Muscle of leg (tissue), 11 donors: Measurements from ENCODE around the gene PTGDS. TPM values are rescaled to one million over a fixed set of nuclear protein-coding genes. Genes with fewer than 3 reads are reported as not detected.

ENCODE experiments used
- DNase-seq: peaks from one replicate; pipeline ENCODE4 v3.0.0; 2013
- H3K27ac ChIP-seq: one replicate; pipeline ENCODE4 v1.5.1; 2013; ENCODE audit warnings: mild to moderate bottlenecking, low read length, control low read depth
- H3K27me3 ChIP-seq: one replicate; pipeline ENCODE4 v1.6.1; 2013; ENCODE audit warnings: low read length; ENCODE audit not compliant: control insufficient read depth, insufficient read depth
- H3K36me3 ChIP-seq: one replicate; pipeline ENCODE4 v1.6.1; 2013; ENCODE audit warnings: low read length; ENCODE audit not compliant: control insufficient read depth, insufficient read depth
- H3K4me1 ChIP-seq: one replicate; pipeline ENCODE4 v1.6.1; 2013; ENCODE audit warnings: low read length; ENCODE audit not compliant: control insufficient read depth, insufficient read depth
- H3K4me3 ChIP-seq: one replicate; pipeline ENCODE4 v1.5.1; 2013; ENCODE audit warnings: low read length, control low read depth
- H3K9me3 ChIP-seq: replicated peaks from 2 replicates; pipeline ENCODE4 v1.6.1; 2013; ENCODE audit warnings: low read depth, low read length; ENCODE audit not compliant: control insufficient read depth
- WGBS: methylation state at CpG from one replicate; pipeline ENCODE4 v1.1.5; 2013; ENCODE audit warnings: missing lambda C conversion rate; ENCODE audit not compliant: insufficient coverage; 5-methylcytosine and 5-hydroxymethylcytosine counted together
- polyA plus RNA-seq, 8 donors: library from polyadenylated mRNA; unstranded; fragments of 120-200 nt; gene quantifications; one replicate each; pipeline versions ENCODE4 v1.2.1 to v1.2.3, GENCODE V29; 2013; ENCODE audit warnings: inconsistent platforms in 1 of 8, low replicate concordance in 1 of 8; ENCODE audit not compliant: insufficient read length in 8 of 8, insufficient read depth in 1 of 8
- total RNA-seq: library from RNA; stranded (reverse); fragments of 120-200 nt; gene quantifications from one replicate; pipeline ENCODE4 v1.2.4, GENCODE V29; 2013

Gene PTGDS
- total and polyA plus RNA-seq, 9 donors, result 2.8 to 15.9 (median 7.2) TPM

DNA sequence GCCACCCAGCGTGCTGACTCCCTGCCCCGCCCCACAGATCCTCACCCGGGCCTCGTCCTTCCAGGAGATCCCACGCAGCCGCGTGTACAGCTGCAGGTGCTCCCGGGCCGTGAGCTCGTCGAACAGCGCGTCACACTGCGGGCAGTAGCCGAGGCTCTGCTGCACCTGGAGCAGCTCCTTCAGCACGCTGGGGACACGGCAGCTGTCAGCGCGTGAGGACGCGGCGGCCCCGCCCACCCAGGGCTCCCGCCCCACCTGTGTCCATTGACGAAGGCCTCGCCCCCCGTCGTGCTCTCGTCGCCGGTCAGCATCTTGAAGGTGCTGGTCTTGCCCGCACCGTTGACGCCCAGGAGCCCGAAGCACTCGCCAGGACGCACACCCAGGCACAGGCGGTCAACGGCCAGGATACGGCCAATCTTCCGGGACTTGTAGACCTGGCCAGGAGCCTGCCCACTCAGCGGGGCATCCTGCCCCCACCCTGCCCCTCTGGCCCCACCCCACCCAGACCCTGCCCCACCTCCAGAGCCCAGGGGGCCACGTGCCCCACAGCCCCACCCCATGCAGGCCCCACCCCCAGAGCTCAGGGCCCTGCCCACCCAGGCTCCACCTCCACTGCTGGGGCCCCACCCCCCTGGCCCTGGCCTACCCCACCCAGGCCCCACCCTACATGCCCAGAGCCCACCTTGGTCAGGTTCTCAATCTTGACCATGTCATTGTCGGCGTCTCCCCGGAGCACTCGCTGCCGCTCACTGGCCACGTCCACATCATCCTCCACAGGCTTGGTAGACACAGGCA is 32.8 kb downstream of the PTGDS start:
- peaks cover 22% of the 10 kb centered on the region for H3K4me1 ChIP-seq
- H3K36me3 ChIP-seq, result peaks cover 30% of the 10 kb centered on the region
- H3K27ac ChIP-seq, result no peak overlapping the region
- no peak for DNase-seq
- H3K4me3 ChIP-seq, result no peak overlapping the region
- no peaks in the 10 kb centered on the region for H3K9me3 ChIP-seq
- no peaks in the 10 kb centered on the region for H3K27me3 ChIP-seq
- 92% methylated on average over 47 of the region's 49 CpGs for WGBS

DNA sequence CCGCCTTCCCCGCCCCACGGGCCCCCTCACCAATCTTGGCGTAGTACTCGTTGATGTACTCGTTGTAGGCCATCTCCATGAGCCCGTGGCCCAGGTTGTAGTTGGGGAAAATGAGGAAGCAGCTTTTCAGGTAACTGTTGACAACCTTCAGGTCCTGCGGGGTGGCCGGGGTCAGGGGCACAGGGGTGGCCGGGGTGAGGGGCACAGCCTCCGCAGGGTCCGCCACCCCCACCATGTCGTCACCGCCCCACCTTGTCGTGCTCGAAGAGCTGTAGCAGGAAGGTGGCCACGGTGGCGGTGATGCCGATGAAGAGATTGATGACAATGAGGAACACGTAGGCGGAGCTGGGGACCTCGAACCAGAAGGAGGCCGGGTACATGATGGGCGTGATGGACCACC is 33.9 kb downstream of the PTGDS start:
- Histone ChIP-seq H3K27ac (no peak overlapping the region), H3K4me3 (no peak overlapping the region), H3K9me3 (no peaks in the 10 kb centered on the region), H3K4me1 (peaks cover 21% of the 10 kb centered on the region), H3K36me3 (peaks cover 36% of the 10 kb centered on the region), H3K27me3 (no peaks in the 10 kb centered on the region)
- 93% methylated on average over 24 of the region's 24 CpGs for WGBS
- no peak for DNase-seq

DNA sequence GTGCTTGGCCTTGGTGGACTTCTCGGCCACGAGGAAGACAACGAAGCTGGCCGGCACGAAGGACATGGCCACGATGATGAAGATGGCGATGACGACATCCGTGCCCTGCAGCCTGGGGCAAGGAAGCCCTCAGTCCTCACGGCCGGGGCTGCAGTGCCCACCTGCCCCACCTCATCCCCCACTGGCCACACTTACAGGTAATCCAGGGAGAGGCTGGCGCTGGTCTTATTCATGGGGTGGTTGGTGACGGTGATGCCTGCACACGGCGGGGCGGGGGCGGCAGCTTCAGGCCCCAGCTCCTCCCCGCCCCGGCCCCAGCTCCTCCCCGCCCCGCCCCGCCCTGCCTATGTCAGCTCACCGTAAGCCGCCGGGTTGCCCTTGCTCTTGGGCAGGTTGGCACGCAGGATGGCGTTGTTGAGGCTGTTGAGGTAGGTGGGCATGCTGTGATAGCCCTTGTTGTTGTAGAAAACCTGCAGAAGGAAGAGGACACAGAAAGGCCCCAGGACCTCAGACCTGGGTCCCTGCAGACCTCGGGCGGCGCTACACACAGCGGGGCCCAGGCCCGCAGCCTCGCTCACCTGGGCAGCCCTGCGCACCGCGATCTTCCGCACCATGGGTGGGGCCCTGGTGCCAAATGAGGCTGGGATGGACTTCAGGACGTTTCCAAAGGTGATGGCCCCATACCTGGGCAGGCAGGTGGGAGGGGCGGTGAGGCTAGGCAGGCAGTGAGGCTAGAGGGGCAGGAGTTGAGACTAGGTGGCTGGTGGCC is 34.8 kb downstream of the PTGDS start:
- Histone ChIP-seq H3K9me3 (no peaks in the 10 kb centered on the region), H3K4me1 (peaks cover 13% of the 10 kb centered on the region), H3K36me3 (peaks cover 45% of the 10 kb centered on the region), H3K4me3 (no peak overlapping the region), H3K27ac (no peak overlapping the region), H3K27me3 (no peaks in the 10 kb centered on the region)
- no peak for DNase-seq
- 90% methylated on average over 29 of the region's 39 CpGs for WGBS

GRCh38 chr9:137012694-137013570 is 35.6 kb downstream of the PTGDS start:
- Histone ChIP-seq H3K36me3 (peaks cover 50% of the 10 kb centered on the region), H3K27me3 (no peaks in the 10 kb centered on the region), H3K27ac (no peak overlapping the region), H3K9me3 (no peaks in the 10 kb centered on the region), H3K4me1 (peaks cover 5% of the 10 kb centered on the region), H3K4me3 (no peak overlapping the region)
- 81% methylated on average over 52 of the region's 67 CpGs for WGBS
- no peak for DNase-seq

DNA sequence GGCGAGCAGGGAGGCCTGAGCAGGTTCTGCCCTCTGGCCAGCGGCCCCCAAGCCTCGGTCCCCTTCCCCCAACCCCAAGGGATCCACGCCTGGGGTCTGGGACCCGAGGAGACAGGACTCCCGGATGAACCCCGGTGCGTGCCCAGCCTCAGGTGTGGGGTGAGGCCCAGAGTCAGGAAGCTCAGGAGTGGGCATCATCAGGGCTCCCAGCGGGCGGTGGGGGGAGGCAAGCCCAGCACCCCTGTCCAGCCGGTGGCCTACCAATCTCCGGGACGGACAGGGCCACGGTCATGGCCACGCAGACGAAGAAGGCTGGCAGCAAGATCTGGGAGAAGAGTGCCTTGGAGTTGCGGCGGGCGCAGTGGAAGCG is 36.3 kb downstream of the PTGDS start:
- Histone ChIP-seq H3K4me3 (no peak overlapping the region), H3K27ac (no peak overlapping the region), H3K36me3 (peaks cover 50% of the 10 kb centered on the region), H3K27me3 (no peaks in the 10 kb centered on the region), H3K4me1 (no peaks in the 10 kb centered on the region), H3K9me3 (no peaks in the 10 kb centered on the region)
- WGBS, result 95% methylated on average over 15 of the region's 20 CpGs
- DNase-seq, result no peak

DNA sequence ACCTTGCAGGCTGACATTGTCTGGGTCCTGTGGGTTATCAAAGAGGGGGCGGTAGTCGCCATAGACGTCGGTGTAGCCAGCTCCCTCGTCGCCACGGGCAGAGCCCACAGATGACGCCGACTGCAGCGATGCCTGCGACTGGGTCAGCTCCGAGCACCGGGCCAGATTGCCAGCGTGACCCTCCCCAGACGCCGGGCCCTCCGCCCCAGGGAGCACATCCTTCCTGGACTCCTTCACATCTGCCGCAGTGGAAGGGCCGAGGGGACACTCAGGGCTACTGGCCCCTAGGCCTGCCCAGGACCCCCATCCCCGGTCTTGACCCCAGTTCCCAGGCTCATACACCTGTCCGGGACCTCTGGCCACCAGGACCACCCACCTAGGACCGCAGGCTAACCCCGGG is 36.9 kb downstream of the PTGDS start:
- Histone ChIP-seq H3K4me3 (no peak overlapping the region), H3K27me3 (no peaks in the 10 kb centered on the region), H3K27ac (no peak overlapping the region), H3K9me3 (no peaks in the 10 kb centered on the region), H3K36me3 (peaks cover 50% of the 10 kb centered on the region), H3K4me1 (no peaks in the 10 kb centered on the region)
- WGBS, result 86% methylated on average over 20 of the region's 23 CpGs
- no peak for DNase-seq

- H3K4me3 ChIP-seq, result no peak overlapping the region
- DNase-seq, result no peak
- H3K27ac ChIP-seq, result no peak overlapping the region
- peaks cover 46% of the 10 kb centered on the region for H3K36me3 ChIP-seq
- H3K27me3 ChIP-seq, result no peaks in the 10 kb centered on the region
- WGBS, result 88% methylated on average over 31 of the region's 36 CpGs
- H3K4me1 ChIP-seq, result no peaks in the 10 kb centered on the region
- H3K9me3 ChIP-seq, result no peaks in the 10 kb centered on the region
These were observed 37.7 kb downstream of the PTGDS start for GRCh38 chr9:137014776-137015539.

GRCh38 chr9:137015540-137015930 is 38.2 kb downstream of the PTGDS start:
- H3K9me3 ChIP-seq, result no peaks in the 10 kb centered on the region
- H3K27ac ChIP-seq, result no peak overlapping the region
- no peaks in the 10 kb centered on the region for H3K4me1 ChIP-seq
- H3K36me3 ChIP-seq, result peaks cover 49% of the 10 kb centered on the region
- H3K27me3 ChIP-seq, result no peaks in the 10 kb centered on the region
- 98% methylated on average over 22 of the region's 25 CpGs for WGBS
- H3K4me3 ChIP-seq, result no peak overlapping the region
- no peak for DNase-seq

DNA sequence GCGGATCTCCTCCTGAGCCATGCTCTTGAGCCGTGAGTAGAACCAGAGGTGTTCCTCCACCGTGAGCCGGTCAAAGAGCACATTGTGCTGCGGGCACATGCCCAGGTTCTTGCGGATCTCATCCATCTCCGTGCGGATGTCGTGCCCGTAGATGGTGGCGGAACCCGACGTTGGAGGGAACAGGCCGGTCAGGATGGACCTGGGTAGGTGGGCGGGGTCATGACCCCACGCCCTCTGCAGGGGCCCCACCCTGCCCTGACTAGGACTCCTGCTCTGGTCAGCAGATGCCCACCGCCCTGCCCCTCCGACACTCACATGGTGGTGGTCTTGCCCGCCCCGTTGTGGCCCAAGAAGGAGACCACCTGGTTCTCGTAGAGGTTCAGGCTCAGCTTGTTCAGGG is 38.7 kb downstream of the PTGDS start:
- DNase-seq, result no peak
- no peaks in the 10 kb centered on the region for H3K27me3 ChIP-seq
- no peaks in the 10 kb centered on the region for H3K4me1 ChIP-seq
- H3K27ac ChIP-seq, result no peak overlapping the region
- H3K36me3 ChIP-seq, result peaks cover 47% of the 10 kb centered on the region
- 95% methylated on average over 20 of the region's 21 CpGs for WGBS
- H3K9me3 ChIP-seq, result no peaks in the 10 kb centered on the region
- H3K4me3 ChIP-seq, result no peak overlapping the region
